Fibroblast of lung (primary cell): ENCODE measurements around the gene SYT17. TPM values are rescaled to one million over a fixed set of nuclear protein-coding genes. Genes with fewer than 3 reads are reported as not detected.

ENCODE experiments used
- DNase-seq, 2 donors: peaks; one replicate each; pipeline versions ENCODE4 v3.0.0 to v3.0.0-alpha.2; 2010; ENCODE audit warnings: low read depth in 2 of 2
- H2AFZ ChIP-seq: 2 replicates; pipeline ENCODE4 v1.5.1; 2012; ENCODE audit warnings: low read length, control low read depth, inconsistent platforms
- H3K27ac ChIP-seq: 2 replicates; pipeline ENCODE4 v1.5.1; 2011; ENCODE audit warnings: low read length, control low read depth; ENCODE audit not compliant: insufficient read depth
- H3K27me3 ChIP-seq: 2 replicates; pipeline ENCODE4 v1.5.1; 2011; ENCODE audit warnings: mild to moderate bottlenecking, low read length; ENCODE audit not compliant: control insufficient read depth, insufficient read depth
- H3K36me3 ChIP-seq: 2 replicates; pipeline ENCODE4 v1.5.1; 2011; ENCODE audit warnings: low read length; ENCODE audit not compliant: control insufficient read depth, insufficient read depth
- H3K4me1 ChIP-seq: 2 replicates; pipeline ENCODE4 v1.5.1; 2011; ENCODE audit warnings: low read length; ENCODE audit not compliant: control insufficient read depth, insufficient read depth; ENCODE audit errors: extremely low read depth
- H3K4me2 ChIP-seq: 2 replicates; pipeline ENCODE4 v1.5.1; 2011; ENCODE audit warnings: low read length, control low read depth; ENCODE audit not compliant: insufficient read depth; ENCODE audit errors: extremely low read depth
- H3K4me3 ChIP-seq, 4 experiments: fragments of 200-600 bp in 1 of 4; sonication (generic) in 1 of 4; replicated peaks in 1 of 4; 2 replicates each; pipeline ENCODE4 v1.5.1; 2011 to 2016; ENCODE audit warnings: low read length in 4 of 4, low read depth in 3 of 4, mild to moderate bottlenecking in 3 of 4, control low read depth in 2 of 4, inconsistent platforms in 1 of 4, mixed read lengths in 1 of 4; ENCODE audit not compliant: insufficient read depth in 1 of 4; ENCODE audit errors: control extremely low read depth in 1 of 4
- H3K79me2 ChIP-seq: 2 replicates; pipeline ENCODE4 v1.5.1; 2012; ENCODE audit warnings: mild to moderate bottlenecking, low read length, inconsistent platforms; ENCODE audit not compliant: control insufficient read depth, insufficient read depth
- H3K9ac ChIP-seq: 2 replicates; pipeline ENCODE4 v1.5.1; 2011; ENCODE audit warnings: mild to moderate bottlenecking, low read length, control low read depth; ENCODE audit not compliant: insufficient read depth
- H3K9me3 ChIP-seq: 2 replicates; pipeline ENCODE4 v1.5.1; 2012; ENCODE audit warnings: low read depth, low read length; ENCODE audit not compliant: control insufficient read depth, insufficient read depth
- H4K20me1 ChIP-seq: 2 replicates; pipeline ENCODE4 v1.5.1; 2011; ENCODE audit warnings: low read length; ENCODE audit not compliant: control insufficient read depth, insufficient read depth; ENCODE audit errors: extremely low read depth
- CTCF ChIP-seq, 2 donors: IDR thresholded peaks in 1 of 2; conservative IDR thresholded peaks in 1 of 2; 1 replicate in 1 of 2; 2 replicates in 1 of 2; pipeline ENCODE4 v1.5.1; 2011 to 2012; ENCODE audit warnings: low read length in 2 of 2, control low read depth in 1 of 2, inconsistent platforms in 1 of 2, low read depth in 1 of 2, mild to moderate bottlenecking in 1 of 2
- EZH2 ChIP-seq: IDR thresholded peaks from 2 replicates; pipeline ENCODE4 v1.5.1; 2012; ENCODE audit warnings: low read length, control low read depth, mild to moderate bottlenecking; ENCODE audit errors: missing control alignments
- polyA plus RNA-seq, 2 donors: library from polyadenylated mRNA; depleted of rRNA in 1 of 2; stranded (reverse) in 1 of 2; unstranded in 1 of 2; fragments of >200 nt; gene quantifications; 2 replicates each; pipeline ENCODE4 v1.2.1, GENCODE V29; 2011 to 2012; ENCODE audit warnings: missing spikeins in 1 of 2
- total RNA-seq: library from RNA; depleted of rRNA; stranded (reverse); fragments of >200 nt; gene quantifications from 2 replicates; pipeline ENCODE4 v1.2.1, GENCODE V29; 2014

SYT17 gene
- total and polyA plus RNA-seq, 2 donors (not counting 1 experiment from before 2014, with no cell fraction given) = 0.33 TPM; not detected in 1

GRCh38 chr16:19147126-19147525, 20.9 kb upstream of the SYT17 start:
- no peak overlapping the region for H2AFZ ChIP-seq
- no peaks in the 10 kb centered on the region for H3K36me3 ChIP-seq
- peaks cover 7% of the 10 kb centered on the region for H3K27me3 ChIP-seq
- H3K9ac ChIP-seq = no peak overlapping the region
- no peaks in the 10 kb centered on the region for H4K20me1 ChIP-seq
- H3K9me3 ChIP-seq = no peaks in the 10 kb centered on the region
- H3K4me3 ChIP-seq = no peak overlapping the region
- DNase-seq = no peak
- TF ChIP-seq EZH2 = no peak
- TF ChIP-seq CTCF (conservative IDR thresholded peaks at IDR 0.05 in 1 of 2, IDR thresholded peaks at IDR 0.05 in 1 of 2; ENCODE audit: low read depth in 1 of 2, low read length in 2 of 2) = no peak
- H3K4me2 ChIP-seq = no peak overlapping the region
- no peak overlapping the region for H3K27ac ChIP-seq
- H3K4me1 ChIP-seq = no peaks in the 10 kb centered on the region
- no peaks in the 10 kb centered on the region for H3K79me2 ChIP-seq

GRCh38 chr16:19147627-19148026, 20.4 kb upstream of the SYT17 start:
- Histone ChIP-seq H4K20me1 (no peaks in the 10 kb centered on the region), H3K27ac (no peak overlapping the region), H3K9me3 (no peaks in the 10 kb centered on the region), H3K79me2 (no peaks in the 10 kb centered on the region), H3K4me2 (no peak overlapping the region), H3K36me3 (no peaks in the 10 kb centered on the region), H3K4me1 (no peaks in the 10 kb centered on the region), H3K27me3 (peaks cover 7% of the 10 kb centered on the region), H3K4me3 (no peak overlapping the region), H2AFZ (no peak overlapping the region), H3K9ac (no peak overlapping the region)
- DNase-seq = no peak
- TF ChIP-seq CTCF (conservative IDR thresholded peaks at IDR 0.05 in 1 of 2, IDR thresholded peaks at IDR 0.05 in 1 of 2; ENCODE audit: low read depth in 1 of 2, low read length in 2 of 2) (no peak), EZH2 (no peak)

- H3K27ac ChIP-seq = no peak overlapping the region
- no peaks in the 10 kb centered on the region for H3K79me2 ChIP-seq
- no peak for TF ChIP-seq EZH2
- no peak for TF ChIP-seq CTCF (conservative IDR thresholded peaks at IDR 0.05 in 1 of 2, IDR thresholded peaks at IDR 0.05 in 1 of 2; ENCODE audit: low read depth in 1 of 2, low read length in 2 of 2)
- no peak overlapping the region for H3K4me2 ChIP-seq
- H3K4me1 ChIP-seq = no peaks in the 10 kb centered on the region
- H3K9me3 ChIP-seq = no peaks in the 10 kb centered on the region
- no peak overlapping the region for H2AFZ ChIP-seq
- H3K27me3 ChIP-seq = peaks cover 7% of the 10 kb centered on the region
- no peaks in the 10 kb centered on the region for H4K20me1 ChIP-seq
- no peak overlapping the region for H3K4me3 ChIP-seq
- no peaks in the 10 kb centered on the region for H3K36me3 ChIP-seq
- no peak for DNase-seq
- H3K9ac ChIP-seq = no peak overlapping the region
Observed at GRCh38 chr16:19148189-19148588, 19.9 kb upstream of the SYT17 start.
